K562 (cell line): Measurements from ENCODE around the gene RBBP4. TPM values are rescaled to one million over a fixed set of nuclear protein-coding genes. Genes with fewer than 3 reads are reported as not detected.

Experiments
- GTF2A2 ChIP-seq: IDR thresholded peaks from 2 replicates; pipeline ENCODE4 v1.6.1; 2016; ENCODE audit warnings: mild to moderate bottlenecking, missing genetic modification characterization, missing compliant biosample characterization
- HSF4 ChIP-seq: fragments of 250-450 bp; sonication (Bioruptor Pico); IDR thresholded peaks from 2 replicates; pipeline ENCODE4 v2.1.2; 2022; ENCODE audit warnings: mild to moderate bottlenecking, moderate library complexity, borderline replicate concordance
- KLF1 ChIP-seq: fragments of 450-650 bp; IDR thresholded peaks from 2 replicates; pipeline ENCODE4 v1.6.1; 2016; ENCODE audit warnings: missing genetic modification characterization, missing compliant biosample characterization
- KLF16 ChIP-seq: IDR thresholded peaks from 2 replicates; pipeline ENCODE4 v1.6.1; 2016; ENCODE audit warnings: antibody characterized with exemption
- MNT ChIP-seq, 2 experiments: fragments of 450-650 bp; conservative IDR thresholded peaks; 2 replicates each; pipeline ENCODE4 v1.6.1; 2017; ENCODE audit warnings: mild to moderate bottlenecking in 2 of 2, moderate library complexity in 2 of 2
- SREBF1 ChIP-seq: fragments of 150-350 bp; IDR thresholded peaks from 2 replicates; pipeline ENCODE4 v1.6.1; 2014; ENCODE audit warnings: antibody characterized with exemption, low read depth, low read length, borderline replicate concordance
- SRSF3 ChIP-seq: fragments of 200-400 bp; formaldehyde crosslinking; IDR thresholded peaks from 2 replicates; pipeline ENCODE4 v1.6.1; 2016; ENCODE audit warnings: mild to moderate bottlenecking, low read length, moderate library complexity; ENCODE audit not compliant: insufficient read depth
- TCF3 ChIP-seq: sonication (generic); formaldehyde crosslinking; IDR thresholded peaks from 2 replicates; pipeline ENCODE4 v1.4.0; 2020; ENCODE audit warnings: mild to moderate bottlenecking, missing genetic modification reagents
- TCF7 ChIP-seq: sonication (generic); IDR thresholded peaks from 2 replicates; pipeline ENCODE4 v1.6.1; 2016; ENCODE audit warnings: antibody characterized with exemption, borderline replicate concordance
- TCFL5 ChIP-seq: fragments of 250-450 bp; sonication (Bioruptor Pico); conservative IDR thresholded peaks from 2 replicates; pipeline ENCODE4 v1.6.1; 2021; ENCODE audit warnings: mild to moderate bottlenecking, moderate library complexity, matching md5 sums
- ZC3H11A ChIP-seq: IDR thresholded peaks from 2 replicates; pipeline ENCODE4 v1.6.1; 2012; ENCODE audit warnings: low read depth, low read length, improper control_type of control experiment
- ZNF133 ChIP-seq: fragments of 250-450 bp; sonication (Bioruptor Pico); IDR thresholded peaks from 2 replicates; pipeline ENCODE4 v1.4.0; 2020; ENCODE audit warnings: mild to moderate bottlenecking
- polyA plus RNA-seq, 8 experiments: library from polyadenylated mRNA; depleted of rRNA in 4 of 8; stranded (reverse) in 5 of 8; unstranded in 3 of 8; fragments of >200 nt; fragmentation: Nextera tagmentation in 2 of 8; fragmentation: Illumina TruSeq in 1 of 8; extraction: Ambion mirVana in 2 of 8; extraction: Trizol in 1 of 8; gene quantifications; 2 replicates each; pipeline versions ENCODE4 v1.2.1 to v1.2.3, GENCODE V29; 2011 to 2014; ENCODE audit warnings: inconsistent platforms in 1 of 8, missing spikeins in 1 of 8
- total RNA-seq, 7 experiments: library from RNA; depleted of rRNA in 6 of 7; stranded (reverse); fragments of >200 nt in 6 of 7; fragmentation: Illumina TruSeq in 2 of 7; extraction: Trizol in 2 of 7; gene quantifications; 2 replicates each; pipeline versions ENCODE4 v1.2.1 to v1.2.3, GENCODE V29; 2011 to 2021; ENCODE audit warnings: low replicate concordance in 1 of 7
- TF ChIP-seq, protein P1 (sequence below): sonication (generic); formaldehyde crosslinking; IDR thresholded peaks from 2 replicates; pipeline ENCODE4 v1.8.0; 2022; ENCODE audit warnings: mild to moderate bottlenecking, missing genetic modification reagents
- TF ChIP-seq, protein P2 (sequence below): fragments of 450-650 bp; IDR thresholded peaks from 2 replicates; pipeline ENCODE4 v1.6.1; 2018; ENCODE audit not compliant: partially characterized antibody
- TF ChIP-seq, protein P3 (sequence below), 2 experiments: IDR thresholded peaks; 2 replicates each; pipeline ENCODE4 v1.6.1; 2012; ENCODE audit warnings: improper control_type of control experiment in 2 of 2, low read depth in 2 of 2, low read length in 2 of 2, borderline replicate concordance in 1 of 2
- TF ChIP-seq, protein P4 (sequence below): fragments of 250-450 bp; sonication (Bioruptor Pico); IDR thresholded peaks from 2 replicates; pipeline ENCODE4 v1.5.0; 2020; ENCODE audit warnings: mild to moderate bottlenecking

Gene RBBP4
- total and polyA plus RNA-seq, 9 of the 15 experiments (the other 6 are each of a cell fraction or from before 2014, with no cell fraction given), result 185 to 409 (median 259) TPM

DNA sequence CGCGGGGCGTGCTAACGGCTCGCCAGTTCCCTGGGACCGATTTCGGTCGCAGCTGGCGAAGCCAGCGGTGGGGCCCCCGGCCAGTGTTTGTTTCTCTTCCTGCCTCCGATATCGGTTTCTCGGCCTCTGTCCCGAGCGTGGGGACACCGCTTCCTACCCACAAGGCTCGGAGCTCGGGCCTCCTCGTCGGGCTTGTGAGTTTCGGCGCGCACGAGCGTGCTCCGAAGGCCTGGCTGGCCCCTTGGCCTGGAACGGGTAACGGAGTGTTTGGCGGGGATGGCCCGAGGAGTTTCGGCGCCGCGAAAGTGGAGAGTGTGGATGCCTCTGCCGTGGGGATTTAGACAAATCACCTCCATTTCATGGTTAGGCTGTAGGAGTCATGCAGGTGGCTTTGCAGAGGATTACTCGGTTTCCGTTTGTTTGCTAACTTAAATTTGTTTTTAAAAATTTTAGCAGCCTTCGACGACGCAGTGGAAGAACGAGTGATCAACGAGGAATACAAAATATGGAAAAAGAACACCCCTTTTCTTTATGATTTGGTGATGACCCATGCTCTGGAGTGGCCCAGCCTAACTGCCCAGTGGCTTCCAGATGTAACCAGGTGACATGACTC lies 559 bp downstream of the RBBP4 start (continued):
- TF ChIP-seq GTF2A2 (tag), result 0 out of 2 replicates have a peak, but pooled peaks have one; percentile 36
- peak; percentile 51; the same call in 1 of the 2 replicates for TF ChIP-seq TCFL5 (CRISPR knock-in tag)
- no peak for TF ChIP-seq SREBF1
- TF ChIP-seq HSF4 (CRISPR knock-in tag), result no peak
- peak; percentile 49; the same call in 1 of the 2 replicates for TF ChIP-seq KLF1 (tag)
- 0 out of 2 replicates have a peak, but pooled peaks have one; percentile 39 for TF ChIP-seq ZNF133 (CRISPR knock-in tag)
- no peak for TF ChIP-seq ZC3H11A
- TF ChIP-seq, protein P1, sequence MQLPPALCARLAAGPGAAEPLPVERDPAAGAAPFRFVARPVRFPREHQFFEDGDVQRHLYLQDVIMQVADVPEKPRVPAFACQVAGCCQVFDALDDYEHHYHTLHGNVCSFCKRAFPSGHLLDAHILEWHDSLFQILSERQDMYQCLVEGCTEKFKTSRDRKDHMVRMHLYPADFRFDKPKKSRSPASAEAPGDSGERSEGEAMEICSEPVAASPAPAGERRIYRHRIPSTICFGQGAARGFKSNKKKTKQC (CRISPR knock-in tag), result peak; percentile 52; the same call in 1 of the 2 replicates
- TF ChIP-seq, protein P2, sequence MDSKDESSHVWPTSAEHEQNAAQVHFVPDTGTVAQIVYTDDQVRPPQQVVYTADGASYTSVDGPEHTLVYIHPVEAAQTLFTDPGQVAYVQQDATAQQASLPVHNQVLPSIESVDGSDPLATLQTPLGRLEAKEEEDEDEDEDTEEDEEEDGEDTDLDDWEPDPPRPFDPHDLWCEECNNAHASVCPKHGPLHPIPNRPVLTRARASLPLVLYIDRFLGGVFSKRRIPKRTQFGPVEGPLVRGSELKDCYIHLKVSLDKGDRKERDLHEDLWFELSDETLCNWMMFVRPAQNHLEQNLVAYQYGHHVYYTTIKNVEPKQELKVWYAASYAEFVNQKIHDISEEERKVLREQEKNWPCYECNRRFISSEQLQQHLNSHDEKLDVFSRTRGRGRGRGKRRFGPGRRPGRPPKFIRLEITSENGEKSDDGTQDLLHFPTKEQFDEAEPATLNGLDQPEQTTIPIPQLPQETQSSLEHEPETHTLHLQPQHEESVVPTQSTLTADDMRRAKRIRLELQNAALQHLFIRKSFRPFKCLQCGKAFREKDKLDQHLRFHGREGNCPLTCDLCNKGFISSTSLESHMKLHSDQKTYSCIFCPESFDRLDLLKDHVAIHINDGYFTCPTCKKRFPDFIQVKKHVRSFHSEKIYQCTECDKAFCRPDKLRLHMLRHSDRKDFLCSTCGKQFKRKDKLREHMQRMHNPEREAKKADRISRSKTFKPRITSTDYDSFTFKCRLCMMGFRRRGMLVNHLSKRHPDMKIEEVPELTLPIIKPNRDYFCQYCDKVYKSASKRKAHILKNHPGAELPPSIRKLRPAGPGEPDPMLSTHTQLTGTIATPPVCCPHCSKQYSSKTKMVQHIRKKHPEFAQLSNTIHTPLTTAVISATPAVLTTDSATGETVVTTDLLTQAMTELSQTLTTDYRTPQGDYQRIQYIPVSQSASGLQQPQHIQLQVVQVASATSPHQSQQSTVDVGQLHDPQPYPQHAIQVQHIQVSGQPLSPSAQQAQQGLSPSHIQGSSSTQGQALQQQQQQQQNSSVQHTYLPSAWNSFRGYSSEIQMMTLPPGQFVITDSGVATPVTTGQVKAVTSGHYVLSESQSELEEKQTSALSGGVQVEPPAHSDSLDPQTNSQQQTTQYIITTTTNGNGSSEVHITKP, result peak; percentile 82
- TF ChIP-seq TCF7, result no peak
- peak; percentile 24; the same call in 1 of the 2 replicates for TF ChIP-seq TCF3 (CRISPR knock-in tag)
- TF ChIP-seq KLF16, result no peak
- TF ChIP-seq, protein P3, sequence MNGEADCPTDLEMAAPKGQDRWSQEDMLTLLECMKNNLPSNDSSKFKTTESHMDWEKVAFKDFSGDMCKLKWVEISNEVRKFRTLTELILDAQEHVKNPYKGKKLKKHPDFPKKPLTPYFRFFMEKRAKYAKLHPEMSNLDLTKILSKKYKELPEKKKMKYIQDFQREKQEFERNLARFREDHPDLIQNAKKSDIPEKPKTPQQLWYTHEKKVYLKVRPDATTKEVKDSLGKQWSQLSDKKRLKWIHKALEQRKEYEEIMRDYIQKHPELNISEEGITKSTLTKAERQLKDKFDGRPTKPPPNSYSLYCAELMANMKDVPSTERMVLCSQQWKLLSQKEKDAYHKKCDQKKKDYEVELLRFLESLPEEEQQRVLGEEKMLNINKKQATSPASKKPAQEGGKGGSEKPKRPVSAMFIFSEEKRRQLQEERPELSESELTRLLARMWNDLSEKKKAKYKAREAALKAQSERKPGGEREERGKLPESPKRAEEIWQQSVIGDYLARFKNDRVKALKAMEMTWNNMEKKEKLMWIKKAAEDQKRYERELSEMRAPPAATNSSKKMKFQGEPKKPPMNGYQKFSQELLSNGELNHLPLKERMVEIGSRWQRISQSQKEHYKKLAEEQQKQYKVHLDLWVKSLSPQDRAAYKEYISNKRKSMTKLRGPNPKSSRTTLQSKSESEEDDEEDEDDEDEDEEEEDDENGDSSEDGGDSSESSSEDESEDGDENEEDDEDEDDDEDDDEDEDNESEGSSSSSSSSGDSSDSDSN (IDR thresholded peaks at IDR 0.05; ENCODE audit: borderline replicate concordance in 1 of 2, low read depth in 2 of 2, low read length in 2 of 2), result peak; percentile 10 to 55; a peak in 2 of 4 replicates
- TF ChIP-seq, protein P4, sequence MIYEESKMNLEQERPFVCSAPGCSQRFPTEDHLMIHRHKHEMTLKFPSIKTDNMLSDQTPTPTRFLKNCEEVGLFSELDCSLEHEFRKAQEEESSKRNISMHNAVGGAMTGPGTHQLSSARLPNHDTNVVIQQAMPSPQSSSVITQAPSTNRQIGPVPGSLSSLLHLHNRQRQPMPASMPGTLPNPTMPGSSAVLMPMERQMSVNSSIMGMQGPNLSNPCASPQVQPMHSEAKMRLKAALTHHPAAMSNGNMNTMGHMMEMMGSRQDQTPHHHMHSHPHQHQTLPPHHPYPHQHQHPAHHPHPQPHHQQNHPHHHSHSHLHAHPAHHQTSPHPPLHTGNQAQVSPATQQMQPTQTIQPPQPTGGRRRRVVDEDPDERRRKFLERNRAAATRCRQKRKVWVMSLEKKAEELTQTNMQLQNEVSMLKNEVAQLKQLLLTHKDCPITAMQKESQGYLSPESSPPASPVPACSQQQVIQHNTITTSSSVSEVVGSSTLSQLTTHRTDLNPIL, result no peak
- 0 out of 2 replicates have a peak, but pooled peaks have one; percentile 19 for TF ChIP-seq SRSF3
- TF ChIP-seq MNT (conservative IDR thresholded peaks at IDR 0.05), result no peak
